UCSD-AML1 (cell line): Measurements from ENCODE around the gene HYPK.
"Not testable (repeated sequence)": the region's sequence is repeated elsewhere in the genome, so short reads cannot be mapped to it uniquely, and the experiment has no call there.

Experiments
- DNase-seq: peaks from one replicate; lab custom pipeline; 2025; ENCODE audit not compliant: unreplicated experiment; lab: John Stamatoyannopoulos, UW

Gene HYPK

GRCh38 chr15:43795197-43795596 lies 5.2 kb upstream of the HYPK start:
- no peak for DNase-seq

- DNase-seq, result no peak
These were observed 4.4 kb upstream of the HYPK start for GRCh38 chr15:43795997-43796396.

- no peak for DNase-seq
These were observed 3.8 kb upstream of the HYPK start for GRCh38 chr15:43796566-43796965.

GRCh38 chr15:43799209-43799944 lies 1.0 kb upstream of the HYPK start:
- DNase-seq, result peak; percentile 14

- DNase-seq, result no peak
These were observed 484 bp upstream of the HYPK start, which contains the start of gene SERINC4 for GRCh38 chr15:43799945-43800285. SERINC4 (minus strand) TSS chr15:43800220; CDS start chr15:43799986, 234 bp downstream.

- DNase-seq, result not testable (repeated sequence)
These were observed 2.3 kb downstream of the HYPK start for GRCh38 chr15:43802676-43803075.

GRCh38 chr15:43808435-43808950 lies 8.1 kb downstream of the HYPK start:
- DNase-seq, result no peak

- no peak for DNase-seq
These were observed 8.7 kb downstream of the HYPK start for GRCh38 chr15:43808960-43809678.

- DNase-seq, result not testable (repeated sequence)
These were observed 14.7 kb downstream of the HYPK start for GRCh38 chr15:43815064-43815463.

- no peak for DNase-seq
These were observed 21.1 kb downstream of the HYPK start for GRCh38 chr15:43821505-43821904.

- DNase-seq, result peak; percentile 90
These were observed 24.2 kb downstream of the HYPK start, which contains the start of gene MFAP1 for GRCh38 chr15:43824302-43825246. MFAP1 (minus strand) TSS chr15:43824690; CDS start chr15:43824569, 121 bp downstream.

- DNase-seq, result not testable (repeated sequence)
These were observed 24.9 kb downstream of the HYPK start for GRCh38 chr15:43825305-43825704.

- DNase-seq, result no peak
These were observed 25.7 kb downstream of the HYPK start for GRCh38 chr15:43826029-43826507.

- peak; percentile 82 for DNase-seq
These were observed 26.3 kb downstream of the HYPK start, which contains the start of gene WDR76 for GRCh38 chr15:43826508-43827341. WDR76 (plus strand) TSS chr15:43827002; CDS start chr15:43827033, 31 bp downstream.

- no peak for DNase-seq
These were observed 27.8 kb downstream of the HYPK start for GRCh38 chr15:43828061-43828657.

GRCh38 chr15:43829951-43830540 lies 29.6 kb downstream of the HYPK start:
- not testable (repeated sequence) for DNase-seq

GRCh38 chr15:43830691-43831275 lies 30.4 kb downstream of the HYPK start:
- DNase-seq, result not testable (repeated sequence)

GRCh38 chr15:43831519-43832052 lies 31.2 kb downstream of the HYPK start:
- DNase-seq, result not testable (repeated sequence)
